LNCaP clone FGC (cell line): ENCODE results near the gene DCUN1D4.
A peak's percentile ranks its signal among the peaks of the same experiment; 100 is the strongest.

Experiments used
- DNase-seq: peaks from one replicate; pipeline ENCODE4 v3.0.0-alpha.2; 2011; ENCODE audit warnings: low read depth
- H3K4me3 ChIP-seq: 2 replicates; pipeline ENCODE4 v1.5.1; 2011; ENCODE audit warnings: mild to moderate bottlenecking, low read depth, low read length, control low read depth
- CTCF ChIP-seq: IDR thresholded peaks from 2 replicates; pipeline ENCODE4 v1.5.1; 2012; ENCODE audit warnings: mild to moderate bottlenecking; ENCODE audit not compliant: control insufficient read depth, insufficient read depth; ENCODE audit errors: extremely low read depth

Gene DCUN1D4

GRCh38 chr4:51842554-51843308, at the start of gene DCUN1D4:
TSS of gene DCUN1D4 (plus strand) at chr4:51843153. CDS start at chr4:51843243, 90 bp downstream.
- 0 out of 2 replicates have a peak, but pooled peaks have one; percentile 19 for TF ChIP-seq CTCF
- DNase-seq: peak; percentile 98
- peak within 1 kb of the TSS; percentile 80 for H3K4me3 ChIP-seq

- no peak for TF ChIP-seq CTCF
- H3K4me3 ChIP-seq: no peak overlapping the region
- DNase-seq: no peak
Observed at GRCh38 chr4:51820443-51821234, 22.3 kb upstream of the DCUN1D4 start.

- TF ChIP-seq CTCF: no peak
Observed at GRCh38 chr4:51825341-51825740, 17.6 kb upstream of the DCUN1D4 start.

GRCh38 chr4:51830156-51830720, 12.7 kb upstream of the DCUN1D4 start:
- no peak for DNase-seq
- TF ChIP-seq CTCF: no peak
- H3K4me3 ChIP-seq: no peak overlapping the region

More at GRCh38 chr4:51825341-51825740, 17.6 kb upstream of the DCUN1D4 start:
- no peak for DNase-seq
- H3K4me3 ChIP-seq: no peak overlapping the region

- no peak overlapping the region for H3K4me3 ChIP-seq
- TF ChIP-seq CTCF: peak; percentile 94
- DNase-seq: peak; percentile 18
Observed at GRCh38 chr4:51831133-51831532, 11.8 kb upstream of the DCUN1D4 start.

- H3K4me3 ChIP-seq: no peak overlapping the region
- no peak for DNase-seq
- no peak for TF ChIP-seq CTCF
Observed at GRCh38 chr4:51833236-51833635, 9.7 kb upstream of the DCUN1D4 start.
